ENCODE data around the gene USH2A. TPM values are rescaled to one million over a fixed set of nuclear protein-coding genes. Genes with fewer than 3 reads are reported as not detected.

The USH2A gene
- total RNA-seq, 4 donors from 2014 or later, result 0.03 to 0.25 TPM; not detected in 2

DNA sequence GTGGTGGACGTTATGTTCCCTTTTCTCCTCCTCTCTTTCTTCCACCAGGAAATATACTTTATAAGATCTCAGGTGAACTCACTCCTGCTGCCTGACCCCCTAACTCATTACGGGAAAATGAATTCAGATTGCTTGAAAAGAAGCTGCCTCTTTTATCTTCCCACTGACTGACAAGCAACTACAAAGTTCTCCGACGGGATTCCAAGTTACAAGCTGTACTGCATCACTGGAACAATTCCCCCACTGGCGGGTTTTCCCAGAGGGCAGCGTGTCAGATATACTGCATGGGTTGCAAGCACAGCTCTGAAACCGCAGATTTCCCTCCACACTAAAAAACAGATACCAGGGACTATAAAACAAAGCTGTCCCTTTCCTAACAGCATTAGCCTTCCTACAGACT is 465.6 kb downstream of the USH2A start:
- TF ChIP-seq POLR2A (IDR thresholded peaks at IDR 0.05) (no peak), CTCF (IDR thresholded peaks at IDR 0.05) (no peak)
- intact Hi-C loops (cut with DNase I; ENCODE audit: low total_unique reads), result no loop called here
- no peak for DNase-seq (ENCODE audit: low spot score in 2 of 2)
- 12 to 19% methylated on average over 7 of the region's 7 CpGs for WGBS, 2 donors
- H3K4me3 ChIP-seq (ENCODE audit: low read depth, poor library complexity, severe bottlenecking), result no peak overlapping the region

DNA sequence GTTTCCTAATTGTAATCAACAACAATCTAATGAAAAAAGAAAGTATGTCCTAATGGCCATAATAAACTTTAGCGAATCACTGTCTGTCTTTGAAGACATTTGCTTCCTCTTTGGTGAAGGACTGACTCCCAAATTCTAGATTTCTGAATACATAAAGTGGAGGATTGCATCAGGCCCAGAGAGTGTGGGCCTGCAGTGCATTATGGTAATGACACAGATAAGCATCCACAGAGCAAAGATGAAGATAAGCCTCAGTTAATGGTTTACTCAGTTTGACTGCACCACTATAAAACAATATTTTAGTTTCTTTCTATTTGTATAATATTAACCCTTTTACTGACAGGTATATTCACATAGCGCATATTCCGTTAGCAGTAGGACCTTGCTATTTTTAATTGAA is 490.7 kb downstream of the USH2A start:
- WGBS, 2 donors, result 92 to 97% methylated on average over 3 of the region's 3 CpGs
- H3K4me3 ChIP-seq (ENCODE audit: low read depth, poor library complexity, severe bottlenecking), result no peak overlapping the region
- TF ChIP-seq CTCF (IDR thresholded peaks at IDR 0.05), result no peak
- TF ChIP-seq POLR2A (IDR thresholded peaks at IDR 0.05), result no peak
- DNase-seq (ENCODE audit: low spot score in 2 of 2), result no peak
- intact Hi-C loops (cut with DNase I; ENCODE audit: low total_unique reads), result no loop called here

DNA sequence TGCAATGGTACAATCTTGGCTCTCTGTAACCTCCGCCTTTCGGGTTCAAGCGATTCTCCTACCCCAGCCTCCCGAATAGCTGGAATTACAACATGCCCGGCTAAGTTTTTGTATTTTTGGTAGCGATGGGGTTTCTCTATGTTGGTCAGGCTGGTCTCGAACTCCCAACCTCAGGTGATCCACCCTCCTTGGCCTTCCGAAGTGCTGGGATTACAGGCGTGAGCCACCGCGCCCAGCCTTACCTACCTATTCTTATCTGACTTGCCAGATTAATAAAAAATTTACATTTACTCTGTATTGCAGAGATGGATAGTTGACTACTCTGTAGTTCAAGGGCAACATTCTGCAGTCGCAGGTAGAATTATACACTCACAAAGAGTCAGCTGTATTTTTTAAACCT is 496.6 kb downstream of the USH2A start:
- no peak overlapping the region for H3K4me3 ChIP-seq (ENCODE audit: low read depth, poor library complexity, severe bottlenecking)
- intact Hi-C loops (cut with DNase I; ENCODE audit: low total_unique reads), result no loop called here
- DNase-seq (ENCODE audit: low spot score in 2 of 2), result no peak
- 92 to 94% methylated on average over 12 of the region's 12 CpGs for WGBS, 2 donors
- TF ChIP-seq CTCF (IDR thresholded peaks at IDR 0.05), result no peak
- no peak for TF ChIP-seq POLR2A (IDR thresholded peaks at IDR 0.05)

DNA sequence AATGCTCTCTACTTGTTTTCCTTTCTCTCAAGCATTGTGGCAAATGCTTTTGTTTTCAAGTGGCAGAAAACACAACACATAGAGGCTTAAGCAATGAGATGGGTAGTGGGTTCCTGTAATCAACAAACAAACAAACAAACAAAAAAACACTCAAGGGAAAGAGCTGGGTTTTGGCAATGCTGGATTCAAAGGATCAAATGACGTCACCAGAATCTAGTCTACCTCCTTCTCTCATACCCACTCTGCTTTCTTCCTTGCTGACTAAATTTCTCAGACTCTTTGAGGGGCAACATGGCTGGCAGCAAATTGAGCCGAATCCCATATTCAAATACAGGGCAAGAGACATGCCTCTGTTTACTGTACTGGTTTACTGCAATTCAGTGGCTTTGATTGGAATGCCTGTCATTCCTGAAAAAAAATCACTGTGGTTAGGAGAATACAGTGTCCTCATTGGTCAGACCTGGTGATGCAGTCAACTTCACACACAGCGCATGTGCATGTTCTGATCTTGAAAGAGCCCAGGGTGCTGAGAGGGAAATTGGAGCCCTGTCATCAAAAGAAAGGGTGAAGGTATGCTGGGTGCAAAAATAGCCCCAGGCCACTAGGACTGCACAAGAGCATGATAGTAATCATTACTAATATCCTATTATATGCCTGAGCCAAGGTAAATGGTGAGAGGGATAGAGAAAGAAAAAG is 500.0 kb downstream of the USH2A start:
- intact Hi-C loops (cut with DNase I; ENCODE audit: low total_unique reads), result no loop called here
- TF ChIP-seq POLR2A (IDR thresholded peaks at IDR 0.05) (no peak), CTCF (IDR thresholded peaks at IDR 0.05) (no peak)

GRCh38 chr1:215911406-215911968 is 511.8 kb downstream of the USH2A start:
- intact Hi-C loops (cut with DNase I; ENCODE audit: low total_unique reads), result no loop called here
- no peak overlapping the region for H3K4me3 ChIP-seq (ENCODE audit: low read depth, poor library complexity, severe bottlenecking)
- 95 to 97% methylated on average over 1 of the region's 1 CpG for WGBS, 2 donors
- TF ChIP-seq CTCF (IDR thresholded peaks at IDR 0.05), result no peak
- no peak for TF ChIP-seq POLR2A (IDR thresholded peaks at IDR 0.05)
- no peak for DNase-seq (ENCODE audit: low spot score in 2 of 2)

More for the DNA sequence above, 500.0 kb downstream of the USH2A start:
- WGBS, 2 donors, result 67 to 70% methylated on average over 3 of the region's 3 CpGs
- no peak for DNase-seq (ENCODE audit: low spot score in 2 of 2)
- no peak overlapping the region for H3K4me3 ChIP-seq (ENCODE audit: low read depth, poor library complexity, severe bottlenecking)

Data from lower leg skin (tissue), 4 donors.